ENCODE measurements around the gene L3MBTL4.

GRCh38 chr18:6132751-6133368 lies 281.9 kb downstream of the L3MBTL4 start:
- TF ChIP-seq CTCF (IDR thresholded peaks at IDR 0.05; ENCODE audit: poor library complexity) (no peak), EZH2 (IDR thresholded peaks at IDR 0.05; ENCODE audit: borderline replicate concordance) (no peak)

All from hepatocyte (in vitro differentiated cells).